HEK293 (cell line): ENCODE measurements around the gene NCOA7.

Source experiments
- CTCF ChIA-PET: fragments of 350-600 bp; formaldehyde crosslinking; extraction: SDS; loops from one replicate; lab custom pipeline; 2021; ENCODE audit warnings: antibody characterized with exemption; lab: Yijun Ruan, JAX
- POLR2A ChIA-PET: fragments of 300-600 bp; formaldehyde crosslinking; extraction: SDS; loops from one replicate; lab custom pipeline; 2020; ENCODE audit warnings: antibody characterized with exemption, inconsistent platforms; lab: Yijun Ruan, JAX
- H3K27ac ChIP-seq: fragments of 200-500 bp; sonication (Bioruptor generic); 2 replicates; pipeline ENCODE4 v1.5.1; 2014; ENCODE audit warnings: low read depth, low read length, control low read depth, inconsistent platforms; ENCODE audit errors: extremely low read depth
- H3K36me3 ChIP-seq, 2 experiments: fragments of 200-500 bp in 1 of 2; sonication (Bioruptor generic) in 1 of 2; 1 replicate in 1 of 2; 2 replicates in 1 of 2; pipeline ENCODE4 v1.5.1; 2014 to 2017; ENCODE audit warnings: inconsistent platforms in 2 of 2, low read length in 2 of 2; ENCODE audit not compliant: control insufficient read depth in 2 of 2, insufficient read depth in 1 of 2
- H3K4me1 ChIP-seq: fragments of 200-500 bp; sonication (Bioruptor generic); 2 replicates; pipeline ENCODE4 v1.5.1; 2014; ENCODE audit warnings: mild to moderate bottlenecking, low read length, inconsistent platforms; ENCODE audit not compliant: control insufficient read depth, insufficient read depth
- H3K4me3 ChIP-seq: 2 replicates; pipeline ENCODE4 v1.5.1; 2011; ENCODE audit warnings: low read depth, mild to moderate bottlenecking, control low read depth, low read length, moderate library complexity
- H3K9me3 ChIP-seq: fragments of 200-500 bp; sonication (Bioruptor generic); 2 replicates; pipeline ENCODE4 v1.5.1; 2014; ENCODE audit warnings: low read depth, low read length, inconsistent platforms; ENCODE audit not compliant: control insufficient read depth, insufficient read depth
- BCL11B ChIP-seq: fragments of 450-650 bp; formaldehyde crosslinking; IDR thresholded peaks from 2 replicates; pipeline ENCODE4 v1.5.1; 2016; ENCODE audit warnings: low read depth, missing biosample characterization, missing genetic modification characterization
- HOXD13 ChIP-seq: sonication (generic); formaldehyde crosslinking; IDR thresholded peaks from 2 replicates; pipeline ENCODE4 v1.8.0; 2022; ENCODE audit warnings: missing genetic modification reagents, borderline replicate concordance
- KLF1 ChIP-seq: fragments of 450-650 bp; formaldehyde crosslinking; IDR thresholded peaks from 2 replicates; pipeline ENCODE4 v1.5.1; 2016; ENCODE audit warnings: missing biosample characterization, missing genetic modification characterization
- MEIS1 ChIP-seq: sonication (generic); formaldehyde crosslinking; IDR thresholded peaks from 2 replicates; pipeline ENCODE4 v1.8.1; 2022; ENCODE audit warnings: missing genetic modification reagents, mild to moderate bottlenecking, borderline replicate concordance
- PRDM6 ChIP-seq: fragments of 450-650 bp; formaldehyde crosslinking; IDR thresholded peaks from 2 replicates; pipeline ENCODE4 v1.5.1; 2017; ENCODE audit warnings: missing biosample characterization, missing genetic modification characterization
- RBAK ChIP-seq: fragments of 450-650 bp; formaldehyde crosslinking; IDR thresholded peaks from 2 replicates; pipeline ENCODE4 v1.5.1; 2016; ENCODE audit warnings: missing biosample characterization, missing genetic modification characterization
- REPIN1 ChIP-seq: fragments of 450-650 bp; formaldehyde crosslinking; IDR thresholded peaks from 2 replicates; pipeline ENCODE4 v1.5.1; 2017; ENCODE audit warnings: missing biosample characterization, missing genetic modification characterization, low read depth
- SP7 ChIP-seq: fragments of 450-650 bp; formaldehyde crosslinking; IDR thresholded peaks from 2 replicates; pipeline ENCODE4 v1.5.1; 2016; ENCODE audit warnings: missing biosample characterization, missing genetic modification characterization
- TSHZ1 ChIP-seq: fragments of 450-650 bp; formaldehyde crosslinking; IDR thresholded peaks from 2 replicates; pipeline ENCODE4 v1.5.1; 2016; ENCODE audit warnings: missing biosample characterization, missing genetic modification characterization, borderline replicate concordance
- ZBTB21 ChIP-seq: fragments of 450-650 bp; formaldehyde crosslinking; IDR thresholded peaks from 2 replicates; pipeline ENCODE4 v1.5.1; 2017; ENCODE audit warnings: missing biosample characterization, missing genetic modification characterization
- ZBTB8A ChIP-seq: fragments of 450-650 bp; formaldehyde crosslinking; IDR thresholded peaks from 2 replicates; pipeline ENCODE4 v1.5.1; 2016; ENCODE audit warnings: missing biosample characterization, missing genetic modification characterization
- ZFP37 ChIP-seq: fragments of 450-650 bp; formaldehyde crosslinking; IDR thresholded peaks from 2 replicates; pipeline ENCODE4 v1.5.1; 2016; ENCODE audit warnings: missing biosample characterization, missing genetic modification characterization
- ZNF10 ChIP-seq: fragments of 450-650 bp; formaldehyde crosslinking; IDR thresholded peaks from 2 replicates; pipeline ENCODE4 v1.5.1; 2017; ENCODE audit warnings: missing biosample characterization, missing genetic modification characterization
- ZNF174 ChIP-seq: fragments of 450-650 bp; formaldehyde crosslinking; IDR thresholded peaks from 2 replicates; pipeline ENCODE4 v1.5.0; 2017; ENCODE audit warnings: missing biosample characterization, mild to moderate bottlenecking, missing genetic modification characterization
- ZNF26 ChIP-seq: fragments of 450-650 bp; formaldehyde crosslinking; IDR thresholded peaks from 2 replicates; pipeline ENCODE4 v1.5.1; 2016; ENCODE audit warnings: missing biosample characterization, missing genetic modification characterization
- ZNF274 ChIP-seq, 2 experiments: fragments of 200-500 bp in 1 of 2; fragments of 450-650 bp in 1 of 2; sonication (Bioruptor generic) in 1 of 2; formaldehyde crosslinking in 1 of 2; IDR thresholded peaks; 2 replicates each; pipeline versions ENCODE4 v1.5.1 to v1.6.1; 2014 to 2016; ENCODE audit warnings: borderline replicate concordance in 1 of 2, inconsistent platforms in 1 of 2, low read length in 1 of 2, missing biosample characterization in 1 of 2, missing genetic modification characterization in 1 of 2
- ZNF311 ChIP-seq: fragments of 450-650 bp; formaldehyde crosslinking; IDR thresholded peaks from 2 replicates; pipeline ENCODE4 v1.5.1; 2017; ENCODE audit warnings: missing biosample characterization, missing genetic modification characterization, borderline replicate concordance
- ZNF449 ChIP-seq: fragments of 450-650 bp; formaldehyde crosslinking; IDR thresholded peaks from 2 replicates; pipeline ENCODE4 v1.5.1; 2017; ENCODE audit warnings: missing biosample characterization, mild to moderate bottlenecking, missing genetic modification characterization, moderate library complexity
- ZNF558 ChIP-seq: fragments of 450-650 bp; formaldehyde crosslinking; IDR thresholded peaks from 2 replicates; pipeline ENCODE4 v1.5.1; 2016; ENCODE audit warnings: missing biosample characterization, missing genetic modification characterization
- ZNF580 ChIP-seq: fragments of 450-650 bp; formaldehyde crosslinking; IDR thresholded peaks from 2 replicates; pipeline ENCODE4 v1.5.1; 2016; ENCODE audit warnings: missing biosample characterization, missing genetic modification characterization
- ZNF621 ChIP-seq: fragments of 450-650 bp; formaldehyde crosslinking; IDR thresholded peaks from 2 replicates; pipeline ENCODE4 v1.5.1; 2017; ENCODE audit warnings: missing biosample characterization, missing genetic modification characterization
- ZNF626 ChIP-seq: fragments of 450-650 bp; sonication (Bioruptor Pico); formaldehyde crosslinking; IDR thresholded peaks from 2 replicates; pipeline ENCODE4 v1.5.1; 2018; ENCODE audit warnings: missing biosample characterization, missing genetic modification characterization, inconsistent platforms
- ZNF629 ChIP-seq: fragments of 450-650 bp; formaldehyde crosslinking; IDR thresholded peaks from 2 replicates; pipeline ENCODE4 v1.5.1; 2017; ENCODE audit warnings: missing biosample characterization, missing genetic modification characterization
- ZNF639 ChIP-seq: fragments of 450-650 bp; formaldehyde crosslinking; IDR thresholded peaks from 2 replicates; pipeline ENCODE4 v1.5.1; 2016; ENCODE audit warnings: missing biosample characterization, missing genetic modification characterization
- ZNF654 ChIP-seq: fragments of 450-650 bp; formaldehyde crosslinking; IDR thresholded peaks from 2 replicates; pipeline ENCODE4 v1.5.1; 2016; ENCODE audit warnings: low read depth, missing biosample characterization, missing genetic modification characterization
- ZNF76 ChIP-seq: fragments of 450-650 bp; formaldehyde crosslinking; IDR thresholded peaks from 2 replicates; pipeline ENCODE4; 2016; ENCODE audit warnings: low read depth, missing biosample characterization, missing genetic modification characterization, borderline replicate concordance
- ZSCAN4 ChIP-seq: fragments of 450-650 bp; formaldehyde crosslinking; IDR thresholded peaks from 2 replicates; pipeline ENCODE4 v1.5.1; 2017; ENCODE audit warnings: missing biosample characterization, missing genetic modification characterization

The NCOA7 gene

GRCh38 chr6:125839471-125839870 lies 48.7 kb downstream of the NCOA7 start (continued):
- TF ChIP-seq ZNF274 (IDR thresholded peaks at IDR 0.05; ENCODE audit: low read length) (no peak), ZNF274 (tag by site-specific recombination; IDR thresholded peaks at IDR 0.05; ENCODE audit: borderline replicate concordance) (no peak), ZNF76 (no peak), ZNF311 (no peak), ZNF10 (no peak), ZBTB21 (tag by site-specific recombination) (peak; percentile 85), ZNF621 (tag by site-specific recombination) (no peak), TSHZ1 (tag by site-specific recombination) (no peak), MEIS1 (CRISPR knock-in tag) (no peak), ZNF654 (no peak), KLF1 (tag by site-specific recombination) (no peak), ZNF626 (no peak), ZSCAN4 (tag by site-specific recombination) (no peak), REPIN1 (tag by site-specific recombination) (no peak), HOXD13 (CRISPR knock-in tag) (no peak), ZNF580 (tag by site-specific recombination) (no peak), ZNF449 (no peak), ZBTB8A (tag by site-specific recombination) (0 out of 2 replicates have a peak, but pooled peaks have one; percentile 9), ZNF26 (tag by site-specific recombination) (no peak)

GRCh38 chr6:125839879-125840278 lies 49.1 kb downstream of the NCOA7 start:
- no peaks in the 10 kb centered on the region for H3K36me3 ChIP-seq
- peaks cover 5% of the 10 kb centered on the region for H3K4me1 ChIP-seq
- H3K27ac ChIP-seq: no peak overlapping the region
- no peak overlapping the region for H3K4me3 ChIP-seq
- ChIA-PET CTCF (interaction anchor here (0.6 to 2.3 kb wide), 7 partner anchors 8 to 311 kb away, joined by 3 to 11 read pairs (median 4); partner anchors contain the start of gene NCOA7), POLR2A (interaction anchor here (2.0 kb wide), 1 partner anchor 49 kb away, joined by 9 read pairs; the partner anchor contains the start of gene NCOA7)
- H3K9me3 ChIP-seq: no peaks in the 10 kb centered on the region
- TF ChIP-seq PRDM6 (tag by site-specific recombination): peak; percentile 79
- TF ChIP-seq ZNF639 (tag by site-specific recombination): peak; percentile 19; the same call in 1 of the 2 replicates
- no peak for TF ChIP-seq ZNF558
- TF ChIP-seq RBAK (tag by site-specific recombination): no peak
- TF ChIP-seq ZNF174: no peak
- TF ChIP-seq BCL11B: no peak
- TF ChIP-seq ZFP37 (tag by site-specific recombination): 0 out of 2 replicates have a peak, but pooled peaks have one; percentile 1
- peak; percentile 9; the same call in 1 of the 2 replicates for TF ChIP-seq SP7 (tag by site-specific recombination)
- peak; percentile 9; the same call in 1 of the 2 replicates for TF ChIP-seq ZNF629
